Esophagus muscularis mucosa (tissue), 4 donors: ENCODE data around the gene CYP19A1. TPM values are rescaled to one million over a fixed set of nuclear protein-coding genes. Genes with fewer than 3 reads are reported as not detected.

Experiments used
- DNase-seq: peaks from one replicate; pipeline ENCODE4 v3.0.0-alpha.2; 2017; ENCODE audit errors: extremely low spot score
- H3K27ac ChIP-seq, 4 donors: fragments of 200-600 bp; sonication (generic); replicated peaks in 1 of 4; 1 replicate in 3 of 4; 2 replicates in 1 of 4; pipeline ENCODE4 v1.5.1; 2016 to 2019; ENCODE audit warnings: mild to moderate bottlenecking in 1 of 4
- H3K27me3 ChIP-seq, 4 donors: fragments of 200-600 bp; sonication (generic); one replicate each; pipeline versions ENCODE4 v1.5.1 to v1.6.0; 2016 to 2019
- H3K36me3 ChIP-seq, 4 donors: fragments of 200-600 bp; sonication (generic); one replicate each; pipeline ENCODE4 v1.5.1; 2016 to 2019
- H3K4me1 ChIP-seq, 4 donors: fragments of 200-600 bp; sonication (generic); one replicate each; pipeline ENCODE4 v1.5.1; 2016 to 2019
- H3K4me3 ChIP-seq, 4 donors: fragments of 200-600 bp; sonication (generic); 1 replicate in 2 of 4; 2 replicates in 2 of 4; pipeline ENCODE4 v1.5.1; 2016 to 2019; ENCODE audit warnings: mild to moderate bottlenecking in 4 of 4, moderate library complexity in 1 of 4
- H3K9me3 ChIP-seq, 4 donors: fragments of 200-600 bp; sonication (generic); 1 replicate in 3 of 4; 2 replicates in 1 of 4; pipeline ENCODE4 v1.5.1; 2016 to 2019
- CTCF ChIP-seq, 3 experiments: fragments of 200-600 bp in 2 of 3; fragments of 450-650 bp in 1 of 3; sonication (generic) in 2 of 3; IDR thresholded peaks; one replicate each; pipeline ENCODE4 v1.5.1; 2017 to 2019; ENCODE audit warnings: antibody characterized with exemption in 3 of 3, mild to moderate bottlenecking in 2 of 3, moderate library complexity in 1 of 3
- EP300 ChIP-seq: sonication (generic); formaldehyde crosslinking; IDR thresholded peaks from one replicate; pipeline ENCODE4 v1.6.1; 2017; ENCODE audit warnings: antibody characterized with exemption
- POLR2A ChIP-seq: fragments of 450-650 bp; IDR thresholded peaks from one replicate; pipeline ENCODE4 v1.6.1; 2017; ENCODE audit warnings: antibody characterized with exemption, moderate library complexity, mild to moderate bottlenecking, low read depth
- POLR2AphosphoS5 ChIP-seq, 2 donors: sonication (generic); formaldehyde crosslinking; IDR thresholded peaks; one replicate each; pipeline ENCODE4 v1.6.1; 2017; ENCODE audit warnings: antibody characterized with exemption in 2 of 2
- WGBS: methylation state at CpG from one replicate; pipeline ENCODE4 v1.1.5; 2018; 5-methylcytosine and 5-hydroxymethylcytosine counted together
- intact Hi-C: fragments of 100-400 bp; cut with DNase I; formaldehyde crosslinking; loops from one replicate; pipeline ENCODE4 v1.15.1; 2023
- total RNA-seq, 4 donors: library from RNA; depleted of rRNA; stranded (reverse); fragments of >200 nt; gene quantifications; one replicate each; pipeline versions ENCODE4 v1.1.0 to v1.2.1, GENCODE V29; 2016

CYP19A1 gene
- total RNA-seq, 4 donors from 2014 or later: 1.5 to 3.5 (median 2.1) TPM; not detected in 1

GRCh38 chr15:51186181-51186705, 152.2 kb downstream of the CYP19A1 start:
- no peak for TF ChIP-seq POLR2AphosphoS5 (IDR thresholded peaks at IDR 0.05)
- TF ChIP-seq POLR2A: no peak
- TF ChIP-seq CTCF (IDR thresholded peaks at IDR 0.05): no peak
- no peak for TF ChIP-seq EP300
- 51% methylated on average over 3 of the region's 5 CpGs for WGBS
- H3K4me1 ChIP-seq: peaks cover 4 to 15% (median 7%) of the 10 kb centered on the region in 4 donors
- no peak for DNase-seq
- intact Hi-C loops: no loop called here
- H3K27me3 ChIP-seq: no peaks in the 10 kb centered on the region
- H3K27ac ChIP-seq: no peak overlapping the region
- no peaks in the 10 kb centered on the region for H3K9me3 ChIP-seq
- no peak overlapping the region for H3K4me3 ChIP-seq
- H3K36me3 ChIP-seq: no peaks in the 10 kb centered on the region

- Histone ChIP-seq H3K9me3 (no peaks in the 10 kb centered on the region), H3K27me3 (no peaks in the 10 kb centered on the region), H3K4me3 (no peak overlapping the region), H3K27ac (no peak overlapping the region), H3K36me3 (no peaks in the 10 kb centered on the region), H3K4me1 (peaks cover 4 to 15% (median 7%) of the 10 kb centered on the region in 4 donors)
- 71% methylated on average over 12 of the region's 12 CpGs for WGBS
- intact Hi-C loops: no loop called here
- TF ChIP-seq EP300: no peak
- no peak for TF ChIP-seq POLR2A
- TF ChIP-seq POLR2AphosphoS5 (IDR thresholded peaks at IDR 0.05): no peak
- no peak for TF ChIP-seq CTCF (IDR thresholded peaks at IDR 0.05)
- DNase-seq: no peak
These were observed 152.9 kb downstream of the CYP19A1 start for GRCh38 chr15:51185213-51186159.

GRCh38 chr15:51184627-51185026, 153.8 kb downstream of the CYP19A1 start:
- H3K27me3 ChIP-seq: no peaks in the 10 kb centered on the region
- WGBS: 81% methylated on average over 6 of the region's 6 CpGs
- TF ChIP-seq CTCF (IDR thresholded peaks at IDR 0.05) (no peak), POLR2A (no peak), EP300 (no peak), POLR2AphosphoS5 (IDR thresholded peaks at IDR 0.05) (no peak)
- H3K4me1 ChIP-seq: peaks cover 0 to 7% (median 0%) of the 10 kb centered on the region in 4 donors
- DNase-seq: no peak
- intact Hi-C loops: no loop called here
- H3K9me3 ChIP-seq: no peaks in the 10 kb centered on the region
- H3K36me3 ChIP-seq: no peaks in the 10 kb centered on the region
- no peak overlapping the region for H3K4me3 ChIP-seq
- H3K27ac ChIP-seq: no peak overlapping the region

- no peaks in the 10 kb centered on the region for H3K27me3 ChIP-seq
- no peaks in the 10 kb centered on the region for H3K9me3 ChIP-seq
- TF ChIP-seq POLR2AphosphoS5 (IDR thresholded peaks at IDR 0.05): no peak
- no peak for TF ChIP-seq CTCF (IDR thresholded peaks at IDR 0.05)
- TF ChIP-seq POLR2A: no peak
- no peak for TF ChIP-seq EP300
- peaks cover 0 to 4% (median 0%) of the 10 kb centered on the region in 4 donors for H3K4me1 ChIP-seq
- intact Hi-C loops: no loop called here
- no peak overlapping the region for H3K4me3 ChIP-seq
- H3K27ac ChIP-seq: no peak overlapping the region
- DNase-seq: no peak
- WGBS: 87% methylated on average over 5 of the region's 5 CpGs
- H3K36me3 ChIP-seq: no peaks in the 10 kb centered on the region
These were observed 155.3 kb downstream of the CYP19A1 start for GRCh38 chr15:51183076-51183475.
